Fibroblast of lung (primary cell): ENCODE results near the gene RNF146.

Source experiments
- EZH2 ChIP-seq: IDR thresholded peaks from 2 replicates; pipeline ENCODE4 v1.5.1; 2012; ENCODE audit warnings: low read length, control low read depth, mild to moderate bottlenecking; ENCODE audit errors: missing control alignments
- TF ChIP-seq, protein P1 (sequence below), 2 donors: IDR thresholded peaks in 1 of 2; conservative IDR thresholded peaks in 1 of 2; 1 replicate in 1 of 2; 2 replicates in 1 of 2; pipeline ENCODE4 v1.5.1; 2011 to 2012; ENCODE audit warnings: low read length in 2 of 2, control low read depth in 1 of 2, inconsistent platforms in 1 of 2, low read depth in 1 of 2, mild to moderate bottlenecking in 1 of 2

GRCh38 chr6:127263481-127263880 is 3.2 kb upstream of the RNF146 start:
- TF ChIP-seq, protein P1, sequence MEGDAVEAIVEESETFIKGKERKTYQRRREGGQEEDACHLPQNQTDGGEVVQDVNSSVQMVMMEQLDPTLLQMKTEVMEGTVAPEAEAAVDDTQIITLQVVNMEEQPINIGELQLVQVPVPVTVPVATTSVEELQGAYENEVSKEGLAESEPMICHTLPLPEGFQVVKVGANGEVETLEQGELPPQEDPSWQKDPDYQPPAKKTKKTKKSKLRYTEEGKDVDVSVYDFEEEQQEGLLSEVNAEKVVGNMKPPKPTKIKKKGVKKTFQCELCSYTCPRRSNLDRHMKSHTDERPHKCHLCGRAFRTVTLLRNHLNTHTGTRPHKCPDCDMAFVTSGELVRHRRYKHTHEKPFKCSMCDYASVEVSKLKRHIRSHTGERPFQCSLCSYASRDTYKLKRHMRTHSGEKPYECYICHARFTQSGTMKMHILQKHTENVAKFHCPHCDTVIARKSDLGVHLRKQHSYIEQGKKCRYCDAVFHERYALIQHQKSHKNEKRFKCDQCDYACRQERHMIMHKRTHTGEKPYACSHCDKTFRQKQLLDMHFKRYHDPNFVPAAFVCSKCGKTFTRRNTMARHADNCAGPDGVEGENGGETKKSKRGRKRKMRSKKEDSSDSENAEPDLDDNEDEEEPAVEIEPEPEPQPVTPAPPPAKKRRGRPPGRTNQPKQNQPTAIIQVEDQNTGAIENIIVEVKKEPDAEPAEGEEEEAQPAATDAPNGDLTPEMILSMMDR (conservative IDR thresholded peaks at IDR 0.05 in 1 of 2, IDR thresholded peaks at IDR 0.05 in 1 of 2; ENCODE audit: low read depth in 1 of 2, low read length in 2 of 2) = no peak
- TF ChIP-seq EZH2 = no peak
